Stimulated activated CD8-positive, alpha-beta memory T cell treated with anti-CD3 and anti-CD28 coated beads, Interleukin-15, amount 100 ng/mL, for 48 hours (primary cell): Measurements from ENCODE around the gene CD180.

Experiments used
- DNase-seq, 2 donors: peaks; one replicate each; pipeline ENCODE4 v3.0.0-alpha.2; 2020; ENCODE audit warnings: low read depth in 2 of 2

Gene CD180

DNA sequence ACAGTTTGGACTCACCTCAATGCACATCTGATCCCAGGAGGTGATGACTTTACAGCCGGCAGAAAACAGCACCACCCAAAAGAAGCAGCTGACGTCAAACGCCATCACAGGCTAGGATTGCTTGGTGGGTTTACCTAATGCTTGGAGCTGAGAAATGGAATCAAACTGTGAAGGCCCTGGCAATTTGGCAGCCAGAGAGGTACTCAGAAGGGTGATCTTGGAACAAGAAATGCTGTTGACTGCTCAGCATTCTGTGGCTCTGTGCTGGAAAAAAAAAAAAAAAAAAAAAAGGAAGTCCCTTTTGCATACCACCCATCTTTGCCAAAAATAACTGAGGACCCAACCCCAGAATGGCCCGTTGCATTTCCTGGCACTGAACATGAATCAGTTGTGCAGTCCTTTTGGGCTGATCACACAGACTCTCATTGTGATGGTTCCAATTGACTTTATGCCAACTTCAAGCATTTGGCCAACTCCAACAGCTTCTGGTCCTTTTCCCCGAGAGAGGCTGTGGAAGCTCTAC lies at the start of gene CD180:
CD180 (minus strand) TSS at position 263 of the 523 bp plus-strand sequence; CDS start at position 105, 158 bp downstream.
- DNase-seq = no peak

DNA sequence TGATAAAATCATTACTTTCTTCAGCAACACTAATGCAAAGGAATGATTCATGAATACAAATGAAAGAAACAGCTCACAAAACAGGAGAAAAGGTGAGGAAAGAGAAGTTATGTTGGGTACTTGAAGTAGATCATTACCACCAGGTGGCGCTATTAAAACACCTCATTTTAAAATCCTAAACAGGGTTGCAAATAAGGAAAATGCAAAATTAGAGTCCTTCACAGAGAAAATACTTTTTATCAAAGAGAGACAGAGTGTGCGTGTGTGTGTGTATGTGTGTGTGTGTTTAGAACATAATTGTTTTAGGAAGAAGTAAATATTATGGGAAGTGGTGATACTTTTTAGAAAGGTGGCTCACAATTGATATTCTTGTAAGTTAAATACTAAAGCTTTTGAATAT lies 49.5 kb upstream of the CD180 start:
- no peak for DNase-seq

DNA sequence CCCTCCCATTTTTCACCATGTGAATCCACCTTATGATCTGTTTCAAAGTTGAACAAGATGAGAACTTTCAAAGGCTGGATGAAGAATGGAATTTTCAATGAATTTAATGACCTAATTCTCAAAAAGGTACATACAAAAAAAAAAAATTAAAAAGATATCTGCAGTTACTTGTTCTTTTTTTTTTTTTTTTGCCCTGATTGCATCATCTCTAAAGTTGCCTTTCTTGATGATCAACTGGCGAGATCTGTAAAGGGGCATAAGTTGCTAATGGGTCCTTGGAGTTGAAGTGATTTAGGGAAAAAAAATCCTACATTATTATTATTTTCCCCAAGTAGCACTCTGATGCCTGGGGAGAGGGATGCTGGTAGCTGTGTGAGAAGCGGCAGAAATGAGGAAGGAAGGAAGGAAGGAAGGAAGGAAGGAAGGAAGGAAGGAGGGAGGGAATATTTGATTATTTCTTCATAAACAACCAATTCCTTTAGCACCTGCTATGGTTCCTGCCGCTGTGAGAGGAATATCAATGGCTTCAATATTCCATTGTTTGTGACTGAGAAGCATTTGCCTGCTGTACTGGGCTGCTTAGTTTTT lies 48.8 kb upstream of the CD180 start:
- no peak for DNase-seq

DNA sequence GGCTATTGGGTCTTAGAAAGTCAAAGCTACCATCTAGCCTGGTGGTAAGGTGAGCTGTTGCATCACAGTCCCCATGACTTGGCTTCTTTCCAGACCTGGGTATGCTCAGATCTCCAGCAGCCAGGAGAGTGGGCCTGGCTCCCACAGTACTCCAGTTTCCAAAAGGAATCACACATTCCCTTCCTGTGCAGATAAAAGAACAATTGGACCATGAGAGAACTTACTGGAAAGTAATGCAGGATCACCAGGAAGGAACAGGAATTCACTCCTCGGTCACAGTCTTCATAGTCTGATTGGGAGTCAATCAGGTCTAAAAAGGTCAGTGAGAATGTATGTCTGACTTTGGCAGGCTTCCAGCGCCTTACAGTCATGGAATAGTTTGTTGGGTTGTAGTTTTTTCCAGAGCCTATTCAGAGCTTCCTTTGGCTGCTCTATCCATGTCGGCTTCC lies 47.8 kb upstream of the CD180 start:
- DNase-seq = no peak

DNA sequence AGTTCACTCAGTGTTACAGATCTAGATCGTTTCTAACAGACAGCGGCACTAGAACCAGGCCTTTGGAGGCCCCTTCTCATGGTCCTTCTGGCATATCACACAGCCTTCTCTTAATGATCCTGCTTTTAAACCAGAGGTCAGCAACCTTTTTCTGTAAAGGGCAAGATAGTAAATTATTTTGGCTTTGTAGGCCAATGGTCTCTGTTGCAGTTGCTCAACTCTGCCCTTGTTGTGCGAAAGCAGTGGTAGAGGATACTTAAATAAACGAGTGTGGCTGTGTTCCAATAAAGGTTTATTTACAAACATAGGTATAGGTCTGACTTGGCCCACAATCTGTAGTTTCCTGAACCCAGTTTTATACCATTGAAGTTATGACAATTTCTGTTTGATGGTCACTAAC lies 47.3 kb upstream of the CD180 start:
- DNase-seq = no peak

DNA sequence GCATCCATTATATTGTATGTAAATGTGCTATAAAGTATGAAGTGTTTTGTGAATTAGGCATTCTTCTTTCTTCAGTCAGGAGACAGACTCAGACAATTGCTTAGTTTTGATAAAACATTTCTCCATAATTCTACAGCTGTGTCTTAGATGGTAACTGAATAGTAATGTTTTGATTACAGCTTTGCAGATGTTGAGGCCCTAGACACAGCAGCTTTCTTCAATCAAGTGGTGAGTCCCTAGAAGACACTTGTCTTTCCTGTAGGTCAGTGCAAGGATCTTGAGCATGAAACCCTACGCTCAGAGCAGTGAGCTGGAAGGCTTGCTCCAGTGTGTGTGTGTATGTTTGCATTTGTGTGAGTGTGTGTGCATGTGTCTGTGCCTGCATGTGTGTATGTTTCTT lies 46.8 kb upstream of the CD180 start:
- DNase-seq = no peak

DNA sequence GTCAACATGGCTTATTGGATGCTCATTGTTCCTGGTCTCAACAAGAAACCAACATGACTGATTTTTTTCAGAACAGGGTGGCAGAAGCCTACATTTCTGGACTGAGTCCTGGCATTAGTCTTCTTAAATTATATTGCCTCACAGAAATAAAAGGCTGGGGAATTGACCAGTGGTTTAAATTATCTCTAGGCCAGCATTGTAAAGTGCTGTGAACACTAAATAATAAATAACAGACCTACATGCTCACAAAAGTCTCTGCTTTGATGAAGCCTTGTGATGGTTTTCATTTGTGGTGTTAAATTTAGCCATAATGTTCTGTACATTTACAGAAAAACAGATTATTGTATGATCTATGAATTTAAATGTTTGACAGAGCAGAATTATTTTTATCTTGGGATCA lies 44.7 kb upstream of the CD180 start:
- no peak for DNase-seq

DNA sequence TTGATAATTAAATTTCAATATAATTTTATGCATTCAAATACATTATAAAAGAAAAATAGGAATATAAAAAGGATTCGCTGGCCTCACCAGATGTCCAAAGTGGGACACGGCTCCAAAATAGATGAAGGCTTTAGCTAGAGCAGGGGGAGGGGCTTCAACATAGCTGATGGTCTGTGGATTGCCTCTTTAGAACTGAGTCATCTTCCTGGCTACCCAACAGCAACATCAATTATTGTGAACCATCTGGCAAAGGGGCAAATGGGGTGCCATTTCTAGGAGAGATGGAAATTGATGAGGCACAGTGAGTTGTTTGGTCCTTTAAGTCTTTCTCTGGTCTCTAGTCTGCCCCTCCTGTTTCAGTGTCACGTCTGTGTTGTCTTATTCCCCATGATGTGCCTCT lies 44.2 kb upstream of the CD180 start:
- no peak for DNase-seq

DNA sequence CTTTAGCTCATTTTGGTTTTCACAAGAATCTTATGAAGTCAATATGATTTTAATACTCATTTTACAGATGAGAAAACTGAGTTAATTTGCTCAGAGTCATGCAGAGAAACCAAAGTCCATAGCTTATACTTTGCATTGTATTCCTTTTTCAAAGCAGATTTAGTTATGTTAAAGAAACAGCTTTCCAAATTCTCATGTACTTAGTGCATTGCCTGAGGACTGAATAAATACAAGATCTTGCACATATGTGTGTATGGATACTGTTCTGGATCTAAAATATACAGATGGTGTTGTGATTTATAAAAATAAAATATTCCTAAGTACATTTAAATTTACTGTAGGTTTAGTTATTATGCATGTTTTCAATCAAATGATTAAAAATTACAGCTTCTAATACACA lies 43.5 kb upstream of the CD180 start:
- DNase-seq = no peak

DNA sequence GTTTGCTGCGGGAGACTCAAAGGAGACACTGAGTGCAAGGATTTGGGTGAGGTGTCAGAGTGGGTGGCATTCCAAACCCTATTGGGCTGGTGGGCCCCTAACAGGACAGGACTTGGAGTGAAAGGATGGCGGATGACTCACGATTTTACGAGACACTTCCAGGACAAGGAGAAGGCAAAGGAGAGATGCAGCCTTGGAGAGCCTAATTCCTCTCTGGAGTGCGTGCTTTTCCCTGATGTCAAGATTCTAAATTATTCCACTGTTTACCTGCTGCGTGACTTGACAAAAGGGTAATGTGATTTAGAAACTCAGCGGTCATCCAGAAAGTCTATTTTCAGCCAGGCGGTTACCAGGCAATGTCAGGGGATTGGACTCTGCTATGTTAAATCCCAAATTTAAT lies 41.6 kb upstream of the CD180 start:
- no peak for DNase-seq

DNA sequence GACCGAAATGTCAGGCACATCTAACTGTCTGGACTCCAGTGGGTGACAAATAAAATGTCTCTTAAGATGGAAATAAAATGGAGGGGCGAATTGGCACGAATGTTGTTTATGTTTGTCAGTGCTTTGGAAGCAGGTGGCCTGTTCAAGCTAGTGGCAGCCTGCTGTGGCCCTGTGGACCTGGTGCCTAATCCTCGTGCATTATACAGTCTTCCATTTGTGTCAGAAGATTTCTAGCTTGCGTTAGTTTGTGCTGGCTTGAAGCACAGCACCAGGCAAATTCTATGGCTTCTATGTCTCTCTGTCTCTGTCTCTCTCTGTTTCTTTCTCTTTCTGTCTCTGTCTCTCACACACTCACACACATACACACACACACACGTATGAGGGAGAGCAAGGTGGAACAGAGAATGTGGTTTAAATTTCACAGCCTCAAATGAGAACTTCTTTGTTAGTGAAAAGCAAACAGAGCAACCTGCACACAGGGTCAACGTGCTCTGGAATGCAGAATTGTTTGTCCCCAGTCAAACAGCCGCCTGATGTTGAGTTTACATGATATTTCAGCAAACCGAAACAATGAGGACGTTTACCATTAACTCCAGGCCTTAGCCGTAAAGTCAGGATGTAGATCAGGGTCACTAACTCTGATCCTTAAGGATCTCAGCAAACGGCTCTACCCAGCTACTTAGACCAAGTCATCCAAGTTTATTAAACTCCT lies 39.0 kb upstream of the CD180 start:
- DNase-seq = no peak

DNA sequence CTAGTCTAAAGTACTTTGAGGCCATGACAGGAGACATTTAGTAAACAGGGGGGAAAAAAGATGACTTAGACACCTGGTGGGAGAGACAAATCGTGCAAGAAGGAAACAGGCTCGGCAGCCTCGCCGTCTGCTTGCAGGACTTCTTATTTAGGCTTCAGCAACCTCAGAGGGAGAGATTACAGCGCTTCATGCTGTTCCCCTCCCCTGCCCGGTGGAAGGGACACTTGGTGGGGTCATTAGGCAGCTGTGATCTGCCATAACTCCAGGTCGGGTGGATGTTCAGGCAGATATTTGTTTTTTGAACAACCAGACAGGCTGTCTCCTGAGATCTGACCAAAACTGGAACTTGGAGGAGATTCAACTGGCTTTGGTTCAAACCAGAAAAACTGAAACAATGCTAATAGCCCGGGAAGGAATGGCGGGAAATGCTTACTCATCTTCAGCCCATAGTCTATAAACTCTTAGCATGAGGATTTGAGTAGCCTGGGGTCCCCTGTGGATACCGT lies 38.1 kb upstream of the CD180 start:
- no peak for DNase-seq

DNA sequence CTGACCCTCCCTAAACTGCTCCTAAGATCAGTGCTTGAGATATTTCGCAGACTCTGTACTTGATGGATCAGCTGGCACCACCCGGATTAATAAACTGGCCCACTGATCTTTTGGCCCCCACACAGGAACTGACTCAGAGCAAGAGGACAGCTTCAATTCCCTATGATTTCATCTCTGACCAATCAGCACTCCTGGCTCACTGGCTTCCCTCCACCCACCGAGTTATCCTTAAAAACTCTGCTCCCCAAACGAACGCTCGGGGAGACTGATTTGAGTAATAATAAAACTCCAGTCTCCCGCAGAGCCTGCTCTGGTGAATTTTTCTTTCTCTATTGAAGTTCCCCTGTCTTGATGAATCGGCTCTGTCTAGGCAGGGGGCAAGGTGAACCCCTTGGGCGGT lies 36.5 kb upstream of the CD180 start:
- no peak for DNase-seq

DNA sequence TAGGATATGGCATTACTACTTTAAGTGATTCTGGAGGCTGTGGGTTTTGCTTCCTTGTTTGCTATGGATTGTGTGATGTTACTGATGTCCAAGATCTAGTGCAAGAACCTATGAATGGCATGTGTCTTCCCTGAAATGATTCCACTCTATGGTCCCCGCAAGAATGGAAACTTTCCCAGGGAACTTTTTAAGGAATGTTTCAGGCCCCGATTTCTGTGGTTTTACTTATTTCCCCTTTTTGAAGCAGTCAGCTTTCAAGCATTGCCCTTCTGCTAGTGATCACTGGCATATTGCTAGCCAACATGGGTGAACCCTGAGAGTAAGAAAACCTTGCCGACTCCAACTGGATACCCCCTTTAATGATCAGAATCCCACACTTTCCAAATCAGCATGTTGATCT lies 26.6 kb upstream of the CD180 start:
- DNase-seq = no peak

DNA sequence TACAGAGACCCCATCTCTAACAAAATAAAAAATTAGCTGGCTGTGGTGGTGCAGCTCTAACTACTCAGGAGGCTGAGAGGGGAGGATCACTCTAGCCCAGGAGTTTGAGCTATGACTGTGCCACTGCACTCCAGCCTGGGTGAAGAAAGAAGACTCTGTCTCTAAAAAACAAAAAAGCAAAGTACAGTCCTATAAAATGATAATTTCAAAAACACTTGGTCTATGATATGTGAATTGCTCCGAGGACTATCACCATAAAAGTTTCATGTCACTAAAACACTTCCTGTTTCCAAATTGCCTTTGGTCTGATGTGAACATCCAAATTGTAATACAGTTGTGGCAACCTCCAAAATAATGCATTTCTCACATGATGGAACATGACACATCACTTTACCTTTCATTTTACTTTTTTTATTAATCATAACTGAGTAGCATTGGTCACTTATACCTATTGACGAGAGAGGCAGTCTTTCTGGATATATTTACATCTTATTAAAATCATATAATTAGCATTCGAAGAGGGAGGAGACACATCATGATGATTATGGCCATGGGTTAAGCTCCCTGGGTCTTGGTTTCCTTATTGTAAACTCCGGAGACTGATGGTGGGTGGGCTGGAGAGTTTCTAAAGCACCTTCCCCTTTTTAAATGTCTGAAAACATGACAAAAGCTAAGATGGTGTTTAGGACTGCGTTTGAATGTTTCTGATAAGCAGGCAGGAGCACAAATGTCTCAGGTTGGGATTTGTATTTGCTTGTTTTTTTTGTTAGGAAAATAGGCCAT lies 25.8 kb upstream of the CD180 start:
- DNase-seq = no peak

DNA sequence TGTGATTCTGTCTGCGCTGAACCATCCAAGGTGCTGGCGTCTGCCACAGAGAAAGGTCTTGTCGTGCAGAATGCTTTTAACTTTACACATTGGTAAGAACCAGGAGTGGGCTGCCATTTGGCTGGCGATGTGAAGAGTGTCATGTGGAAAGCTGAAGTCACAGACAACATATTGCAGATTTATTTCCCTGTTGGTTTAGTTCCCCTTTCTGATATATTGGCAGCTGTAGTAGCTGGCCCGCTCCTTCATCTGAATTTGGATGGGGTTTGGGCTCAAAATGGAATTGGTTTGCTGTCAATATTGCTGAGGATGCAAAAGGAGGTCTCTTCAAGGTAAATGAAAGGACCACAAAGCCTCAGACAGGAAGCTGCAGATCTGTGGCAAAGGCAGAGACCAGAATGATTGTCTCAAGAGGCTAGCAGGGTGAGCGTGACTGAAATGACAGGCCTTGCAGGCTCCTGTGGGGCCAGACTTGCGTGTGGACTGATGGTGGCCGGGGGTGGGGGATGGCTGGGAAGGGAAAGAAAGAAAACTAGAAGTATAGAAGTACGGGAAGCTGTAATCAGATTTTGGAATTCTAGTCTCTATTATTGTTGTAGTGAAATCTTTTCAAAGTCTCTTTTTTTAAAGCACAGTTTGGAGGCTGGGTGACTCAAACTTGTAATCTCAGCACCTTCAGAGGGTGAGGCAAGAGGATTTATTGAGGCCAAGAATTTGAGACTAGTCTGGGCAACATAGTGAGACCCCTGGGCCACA lies 25.1 kb upstream of the CD180 start:
- peak; percentile 26 to 27 for DNase-seq

DNA sequence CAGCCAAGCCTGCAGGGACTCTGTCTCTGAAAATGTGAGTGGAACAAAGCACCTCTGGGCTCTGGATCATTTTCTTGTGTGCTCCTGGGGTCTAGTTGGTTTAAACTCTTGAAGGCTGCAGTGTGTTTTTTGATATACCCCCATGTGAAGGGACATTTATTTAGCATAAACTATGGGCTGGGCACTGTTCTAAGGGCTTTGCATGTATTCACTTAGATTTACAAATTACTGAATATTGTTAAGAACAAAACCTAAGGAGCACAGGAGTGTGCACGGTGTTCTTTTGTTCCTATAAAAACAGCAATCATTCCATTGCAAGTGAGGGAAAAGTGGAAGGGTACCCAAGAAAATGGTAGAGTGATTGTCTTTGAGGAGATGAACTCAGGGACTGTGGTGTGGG lies 20.0 kb upstream of the CD180 start:
- DNase-seq = no peak

DNA sequence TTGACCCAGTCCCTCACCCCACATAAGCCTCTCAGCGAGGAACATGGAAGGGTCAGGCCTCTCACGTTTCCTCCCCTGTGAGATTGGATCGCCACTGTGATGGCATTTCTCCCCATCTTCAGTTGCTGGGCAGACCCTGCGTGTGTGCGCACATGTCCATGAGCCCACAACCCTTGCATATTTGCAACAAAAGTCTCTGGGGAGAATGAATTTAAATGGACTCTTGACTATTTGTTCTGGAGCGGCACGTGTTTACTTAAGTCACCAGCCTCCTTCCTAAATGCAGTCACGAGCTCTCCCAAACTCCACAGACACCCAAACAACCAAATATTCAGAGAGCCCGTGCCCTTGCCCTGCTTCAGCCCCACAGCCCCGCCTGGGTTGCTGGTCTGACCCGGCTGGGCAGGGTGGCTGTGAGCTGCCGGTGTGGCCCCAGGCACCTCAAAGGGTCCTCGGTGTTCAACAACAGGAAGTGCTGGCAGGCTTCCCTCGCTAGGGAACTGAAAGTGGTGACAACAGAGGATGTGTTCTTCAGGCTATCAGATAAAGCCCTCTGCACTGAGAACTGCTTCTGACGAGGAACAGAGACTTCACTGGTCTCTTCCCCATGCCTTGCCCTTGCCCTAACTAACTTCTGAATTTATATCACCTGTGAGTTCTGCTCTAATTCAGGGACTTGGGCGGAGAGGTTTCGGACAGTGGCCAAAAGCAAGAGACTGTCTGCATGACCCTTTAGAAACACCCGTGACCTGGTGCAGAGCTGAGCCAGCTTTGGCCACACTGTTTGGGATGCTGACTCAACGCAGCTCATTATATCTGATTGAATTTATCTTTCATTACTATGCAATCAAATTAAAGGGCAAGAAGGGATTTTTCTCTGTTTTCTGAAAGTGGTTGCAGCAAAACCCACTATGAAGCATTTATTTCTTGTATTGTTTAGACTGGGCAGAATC lies 19.2 kb upstream of the CD180 start:
- DNase-seq = peak; percentile 50 to 61

DNA sequence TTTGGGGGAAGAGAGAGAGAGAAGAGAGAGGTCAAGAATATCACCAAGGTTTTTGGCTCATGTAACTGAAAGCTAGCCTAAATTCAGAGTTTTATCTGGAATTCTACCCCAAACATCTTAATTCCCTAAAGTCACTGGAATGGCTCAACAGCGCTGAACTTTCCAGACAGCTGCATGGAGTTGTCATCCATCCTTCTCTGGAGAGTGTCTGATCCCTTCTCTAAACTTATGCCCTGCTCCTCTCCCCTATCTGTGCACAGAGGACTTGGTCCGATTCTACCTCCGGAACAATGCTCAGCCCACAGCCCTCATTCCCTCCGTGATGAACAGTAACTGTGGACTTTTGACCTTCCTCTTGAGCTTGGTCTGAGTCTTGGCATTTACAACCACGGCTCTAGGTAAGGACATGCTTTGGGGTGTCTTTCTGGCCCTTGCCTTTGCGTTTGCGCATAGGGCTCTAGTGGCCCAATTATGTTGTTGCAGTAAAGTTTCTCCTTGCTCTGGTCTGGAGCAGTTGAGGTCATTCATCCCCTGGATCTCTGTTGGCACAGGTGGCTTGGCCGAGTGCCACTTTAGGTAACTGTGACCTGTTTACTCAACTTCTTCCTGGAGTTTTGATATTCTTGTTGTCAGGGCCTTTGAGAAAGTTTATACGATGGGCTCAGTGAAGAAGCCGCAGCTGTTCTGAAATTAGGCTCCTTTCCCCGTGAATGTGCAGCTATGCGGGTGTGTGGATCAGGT lies 18.3 kb upstream of the CD180 start:
- DNase-seq = no peak

DNA sequence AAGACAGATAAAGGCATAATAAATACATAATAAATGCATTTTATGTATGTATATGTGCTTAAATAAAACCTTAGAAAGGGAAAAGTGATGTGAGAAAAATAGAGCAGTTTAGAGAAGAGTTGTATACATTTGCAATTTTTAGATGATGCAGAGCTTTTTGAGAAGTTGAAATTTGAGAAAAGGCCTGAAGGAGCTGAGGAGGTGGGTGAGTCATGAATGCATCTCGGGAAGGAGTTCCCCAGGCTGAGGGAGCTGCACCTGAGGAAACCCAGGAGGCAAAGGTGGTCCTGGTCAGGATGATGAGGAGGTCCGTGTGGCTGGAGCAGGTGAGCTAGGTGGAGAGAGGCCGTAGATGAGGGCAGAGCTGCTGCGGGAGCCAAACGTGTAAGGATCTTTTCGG lies 17.4 kb upstream of the CD180 start:
- DNase-seq = no peak
